GM23248 (cell line): ENCODE results near the gene PEX3. TPM values are rescaled to one million over a fixed set of nuclear protein-coding genes. Genes with fewer than 3 reads are reported as not detected.

Source experiments
- DNase-seq: peaks from one replicate; pipeline ENCODE4 v3.0.0-alpha.2; 2015
- H2AFZ ChIP-seq: fragments of 200-600 bp; sonication (generic); 2 replicates; pipeline ENCODE4 v1.6.1; 2016; ENCODE audit warnings: antibody characterized with exemption
- H3F3A ChIP-seq: fragments of 200-600 bp; sonication (generic); 2 replicates; pipeline ENCODE4 v1.6.1; 2016; ENCODE audit warnings: mild to moderate bottlenecking, antibody characterized with exemption, mixed run types; ENCODE audit not compliant: insufficient read depth
- H3K27ac ChIP-seq: fragments of 200-600 bp; sonication (generic); 2 replicates; pipeline ENCODE4 v1.5.1; 2016; ENCODE audit warnings: mild to moderate bottlenecking
- H3K27me3 ChIP-seq: fragments of 200-600 bp; sonication (generic); replicated peaks from 2 replicates; pipeline ENCODE4 v1.6.1; 2016; ENCODE audit warnings: mild to moderate bottlenecking; ENCODE audit not compliant: insufficient read depth
- H3K36me3 ChIP-seq: fragments of 200-600 bp; sonication (generic); 2 replicates; pipeline ENCODE4 v1.6.1; 2016; ENCODE audit warnings: low read depth, mild to moderate bottlenecking
- H3K4me1 ChIP-seq: fragments of 200-600 bp; sonication (generic); 2 replicates; pipeline ENCODE4 v1.6.1; 2016; ENCODE audit warnings: mild to moderate bottlenecking; ENCODE audit not compliant: insufficient read depth
- H3K4me2 ChIP-seq: fragments of 200-600 bp; sonication (generic); one replicate; pipeline ENCODE4 v1.6.1; 2016; ENCODE audit warnings: mild to moderate bottlenecking; ENCODE audit not compliant: unreplicated experiment
- H3K4me3 ChIP-seq: fragments of 200-600 bp; sonication (generic); 2 replicates; pipeline ENCODE4 v1.5.1; 2016; ENCODE audit warnings: mild to moderate bottlenecking
- H3K79me2 ChIP-seq: fragments of 200-600 bp; sonication (generic); 2 replicates; pipeline ENCODE4 v1.6.1; 2016; ENCODE audit warnings: mild to moderate bottlenecking; ENCODE audit not compliant: insufficient read depth
- H3K9ac ChIP-seq: fragments of 200-600 bp; sonication (generic); 2 replicates; pipeline ENCODE4 v1.6.1; 2016; ENCODE audit warnings: mild to moderate bottlenecking
- H3K9me2 ChIP-seq: fragments of 200-600 bp; sonication (generic); 2 replicates; pipeline ENCODE4 v1.6.1; 2016; ENCODE audit warnings: mixed run types, mild to moderate bottlenecking, moderate library complexity; ENCODE audit not compliant: insufficient read depth
- H3K9me3 ChIP-seq: fragments of 200-600 bp; sonication (generic); one replicate; pipeline ENCODE4 v1.6.1; 2017; ENCODE audit warnings: low read depth
- H4K20me1 ChIP-seq: fragments of 200-600 bp; sonication (generic); 2 replicates; pipeline ENCODE4 v1.6.0; 2016; ENCODE audit not compliant: insufficient read depth
- EZH2 ChIP-seq: fragments of 200-600 bp; sonication (generic); IDR thresholded peaks from 2 replicates; pipeline ENCODE4 v1.6.1; 2018; ENCODE audit warnings: antibody characterized with exemption, mild to moderate bottlenecking; ENCODE audit not compliant: insufficient read depth, poor library complexity, severe bottlenecking
- EZH2phosphoT487 ChIP-seq: fragments of 200-600 bp; sonication (generic); IDR thresholded peaks from 2 replicates; pipeline ENCODE4 v1.6.1; 2018; ENCODE audit warnings: antibody characterized with exemption, moderate library complexity, mild to moderate bottlenecking, low read depth; ENCODE audit not compliant: insufficient read depth
- WGBS, 2 experiments: methylation state at CpG; one replicate each; pipeline ENCODE4 v1.1.6; 2015 to 2017; ENCODE audit warnings: low lambda C conversion rate in 2 of 2, low coverage in 1 of 2; ENCODE audit errors: missing lambda C conversion rate in 2 of 2; 5-methylcytosine and 5-hydroxymethylcytosine counted together
- in situ Hi-C: fragments of 300-500 bp; cut with MboI; formaldehyde crosslinking; loops from 2 replicates; pipeline ENCODE4 v1.15.0; 2020
- polyA plus RNA-seq: library from polyadenylated mRNA; unstranded; fragments of >200 nt; fragmentation: Nextera tagmentation; extraction: Ambion mirVana; gene quantifications from 2 replicates; pipeline ENCODE4 v1.2.1, GENCODE V29; 2016
- total RNA-seq: library from RNA; depleted of rRNA; stranded (reverse); fragments of >200 nt; shearing (Covaris generic); gene quantifications from 2 replicates; pipeline ENCODE4 v1.2.3, GENCODE V29; 2014

Gene PEX3
- total and polyA plus RNA-seq, 2 experiments from 2014 or later = 20.1 to 35.0 TPM

- H3K27me3 ChIP-seq = no peaks in the 10 kb centered on the region
These were observed 28.0 kb downstream of the PEX3 start for GRCh38 chr6:143478479-143479062.

GRCh38 chr6:143482593-143482992 lies 32.0 kb downstream of the PEX3 start:
- in situ Hi-C loops = no loop called here
- H3K4me1 ChIP-seq = peaks cover 6% of the 10 kb centered on the region; the same call in 1 of the 2 replicates
- no peaks in the 10 kb centered on the region for H3K9me2 ChIP-seq
- WGBS, 2 experiments = 45 to 48% methylated on average over 2 of the region's 2 CpGs
- no peak for TF ChIP-seq EZH2
- TF ChIP-seq EZH2phosphoT487 = no peak
- no peak overlapping the region for H3K9ac ChIP-seq
- H3K4me3 ChIP-seq = no peak overlapping the region
- H3F3A ChIP-seq = no peaks in the 10 kb centered on the region
- H3K27ac ChIP-seq = no peak overlapping the region
- H3K4me2 ChIP-seq = no peak overlapping the region
- no peaks in the 10 kb centered on the region for H4K20me1 ChIP-seq
- H3K36me3 ChIP-seq = peaks cover 23% of the 10 kb centered on the region
- no peaks in the 10 kb centered on the region for H3K27me3 ChIP-seq
- no peaks in the 10 kb centered on the region for H3K79me2 ChIP-seq
- DNase-seq = peak; percentile 33
- no peak overlapping the region for H2AFZ ChIP-seq
- H3K9me3 ChIP-seq = no peaks in the 10 kb centered on the region

More at GRCh38 chr6:143478479-143479062, 28.0 kb downstream of the PEX3 start:
- TF ChIP-seq EZH2 (no peak), EZH2phosphoT487 (no peak)
- Histone ChIP-seq H3K9me2 (no peaks in the 10 kb centered on the region), H3K79me2 (no peaks in the 10 kb centered on the region), H3F3A (no peaks in the 10 kb centered on the region), H2AFZ (no peak overlapping the region), H3K36me3 (peaks cover 38% of the 10 kb centered on the region), H3K9ac (no peak overlapping the region), H3K4me2 (no peak overlapping the region), H3K4me1 (peaks cover 6% of the 10 kb centered on the region; the same call in 1 of the 2 replicates), H3K27ac (no peak overlapping the region), H3K4me3 (no peak overlapping the region), H4K20me1 (no peaks in the 10 kb centered on the region), H3K9me3 (no peaks in the 10 kb centered on the region)
- in situ Hi-C loops = no loop called here
- DNase-seq = no peak
- WGBS, 2 experiments = 98% methylated on average over 3 of the region's 3 CpGs

GRCh38 chr6:143485967-143486366 lies 35.4 kb downstream of the PEX3 start:
- WGBS, 2 experiments = 93 to 98% methylated on average over 2 of the region's 2 CpGs
- DNase-seq = peak; percentile 4

GRCh38 chr6:143486752-143487151 lies 36.1 kb downstream of the PEX3 start:
- H3K27ac ChIP-seq = no peak overlapping the region
- H3K9ac ChIP-seq = no peak overlapping the region
- DNase-seq = no peak
- no peaks in the 10 kb centered on the region for H3K9me2 ChIP-seq
- no peak overlapping the region for H3K4me3 ChIP-seq
- no peak overlapping the region for H2AFZ ChIP-seq
- peaks cover 6% of the 10 kb centered on the region; the same call in 1 of the 2 replicates for H3K4me1 ChIP-seq
- no peaks in the 10 kb centered on the region for H3F3A ChIP-seq
- H3K36me3 ChIP-seq = no peaks in the 10 kb centered on the region
- in situ Hi-C loops = no loop called here
- 89 to 90% methylated on average over 3 of the region's 3 CpGs for WGBS, 2 experiments
- no peaks in the 10 kb centered on the region for H3K9me3 ChIP-seq
- TF ChIP-seq EZH2 (no peak), EZH2phosphoT487 (no peak)
- no peaks in the 10 kb centered on the region for H4K20me1 ChIP-seq
- H3K79me2 ChIP-seq = no peaks in the 10 kb centered on the region
- no peak overlapping the region for H3K4me2 ChIP-seq
- H3K27me3 ChIP-seq = no peaks in the 10 kb centered on the region

More at GRCh38 chr6:143485967-143486366, 35.4 kb downstream of the PEX3 start:
- no peak for TF ChIP-seq EZH2phosphoT487
- Histone ChIP-seq H3K4me2 (no peak overlapping the region), H4K20me1 (no peaks in the 10 kb centered on the region), H3K27me3 (no peaks in the 10 kb centered on the region), H3F3A (no peaks in the 10 kb centered on the region), H3K9ac (no peak overlapping the region), H3K36me3 (no peaks in the 10 kb centered on the region), H3K27ac (no peak overlapping the region), H3K79me2 (no peaks in the 10 kb centered on the region), H2AFZ (no peak overlapping the region), H3K9me3 (no peaks in the 10 kb centered on the region), H3K9me2 (no peaks in the 10 kb centered on the region), H3K4me1 (peaks cover 6% of the 10 kb centered on the region; the same call in 1 of the 2 replicates), H3K4me3 (no peak overlapping the region)
- in situ Hi-C loops = no loop called here

GRCh38 chr6:143490244-143490643 lies 39.6 kb downstream of the PEX3 start:
- WGBS, 2 experiments = 93 to 96% methylated on average over 1 of the region's 1 CpG
- Histone ChIP-seq H3K9me3 (no peaks in the 10 kb centered on the region), H3K27ac (no peak overlapping the region), H3K4me3 (no peak overlapping the region), H4K20me1 (no peaks in the 10 kb centered on the region), H3K36me3 (0 out of 2 replicates have a peak, but pooled peaks cover 1% of the 10 kb centered on the region), H3K79me2 (no peaks in the 10 kb centered on the region), H3K4me1 (no peaks in the 10 kb centered on the region), H3F3A (no peaks in the 10 kb centered on the region), H3K27me3 (no peaks in the 10 kb centered on the region), H3K9ac (no peak overlapping the region), H3K9me2 (no peaks in the 10 kb centered on the region), H3K4me2 (no peak overlapping the region), H2AFZ (no peak overlapping the region)
- in situ Hi-C loops = no loop called here
- no peak for TF ChIP-seq EZH2
- TF ChIP-seq EZH2phosphoT487 = no peak
- no peak for DNase-seq
